Smooth muscle cell (in vitro differentiated cells): ENCODE data around the gene ARF1. TPM values are rescaled to one million over a fixed set of nuclear protein-coding genes. Genes with fewer than 3 reads are reported as not detected.

Experiments
- DNase-seq: peaks from one replicate; lab custom pipeline; 2025; ENCODE audit not compliant: unreplicated experiment; lab: John Stamatoyannopoulos, UW
- H2AFZ ChIP-seq: fragments of 200-600 bp; sonication (generic); 2 replicates; pipeline ENCODE4 v1.6.0; 2016; ENCODE audit warnings: antibody characterized with exemption, low read depth, mild to moderate bottlenecking
- H3F3A ChIP-seq: fragments of 200-600 bp; sonication (generic); 2 replicates; pipeline ENCODE4 v1.6.0; 2017; ENCODE audit warnings: antibody characterized with exemption, low read depth
- H3K27ac ChIP-seq: fragments of 200-600 bp; sonication (generic); 2 replicates; pipeline ENCODE4 v1.5.1; 2016; ENCODE audit warnings: low read depth, mild to moderate bottlenecking
- H3K27me3 ChIP-seq: fragments of 200-600 bp; sonication (generic); 2 replicates; pipeline ENCODE4 v1.6.1; 2016; ENCODE audit warnings: low read depth, mild to moderate bottlenecking
- H3K36me3 ChIP-seq: fragments of 200-600 bp; sonication (generic); 2 replicates; pipeline ENCODE4 v1.5.1; 2016; ENCODE audit warnings: low read depth
- H3K4me1 ChIP-seq: fragments of 200-600 bp; sonication (generic); 2 replicates; pipeline ENCODE4 v1.5.1; 2016; ENCODE audit warnings: low read depth
- H3K4me2 ChIP-seq: fragments of 200-600 bp; sonication (generic); 2 replicates; pipeline ENCODE4 v1.6.0; 2016; ENCODE audit warnings: mild to moderate bottlenecking
- H3K4me3 ChIP-seq: fragments of 200-600 bp; sonication (generic); 2 replicates; pipeline ENCODE4 v1.5.1; 2016; ENCODE audit warnings: mild to moderate bottlenecking
- H3K79me2 ChIP-seq: fragments of 200-600 bp; sonication (generic); 2 replicates; pipeline ENCODE4 v1.6.0; 2016; ENCODE audit warnings: low read depth, mild to moderate bottlenecking
- H3K9ac ChIP-seq: fragments of 200-600 bp; sonication (generic); 2 replicates; pipeline ENCODE4 v1.6.0; 2016; ENCODE audit warnings: low read depth
- H3K9me3 ChIP-seq: fragments of 200-600 bp; sonication (generic); replicated peaks from 2 replicates; pipeline ENCODE4 v1.5.1; 2016; ENCODE audit warnings: low read depth
- H4K20me1 ChIP-seq: fragments of 200-600 bp; sonication (generic); 2 replicates; pipeline ENCODE4 v1.6.0; 2016; ENCODE audit warnings: low read depth
- WGBS: methylation state at CpG from one replicate; pipeline ENCODE4 v1.1.7; 2016; ENCODE audit warnings: low lambda C conversion rate; 5-methylcytosine and 5-hydroxymethylcytosine counted together
- polyA plus RNA-seq: library from polyadenylated mRNA; unstranded; fragments of >200 nt; fragmentation: Nextera tagmentation; extraction: Ambion mirVana; gene quantifications from 2 replicates; pipeline ENCODE4 v1.2.1, GENCODE V29; 2016
- total RNA-seq: library from RNA; depleted of rRNA; stranded (reverse); fragments of >200 nt; gene quantifications from 2 replicates; pipeline ENCODE4 v1.2.3, GENCODE V29; 2014
- TF ChIP-seq, protein P1 (sequence below): fragments of 200-600 bp; sonication (generic); IDR thresholded peaks from 2 replicates; pipeline ENCODE4 v1.5.1; 2017; ENCODE audit warnings: borderline replicate concordance, mild to moderate bottlenecking, antibody characterized with exemption; ENCODE audit not compliant: insufficient read depth, poor library complexity, severe bottlenecking

ARF1 gene
- total and polyA plus RNA-seq, 2 experiments from 2014 or later, result 237 to 698 TPM

- no peak overlapping the region for H3K27ac ChIP-seq
- no peaks in the 10 kb centered on the region for H3K36me3 ChIP-seq
- no peak overlapping the region for H3K4me3 ChIP-seq
- WGBS, result 57% methylated on average over 1 of the region's 1 CpG
- H3K27me3 ChIP-seq, result peaks cover 25% of the 10 kb centered on the region
- no peaks in the 10 kb centered on the region for H3K9me3 ChIP-seq
- TF ChIP-seq, protein P1, sequence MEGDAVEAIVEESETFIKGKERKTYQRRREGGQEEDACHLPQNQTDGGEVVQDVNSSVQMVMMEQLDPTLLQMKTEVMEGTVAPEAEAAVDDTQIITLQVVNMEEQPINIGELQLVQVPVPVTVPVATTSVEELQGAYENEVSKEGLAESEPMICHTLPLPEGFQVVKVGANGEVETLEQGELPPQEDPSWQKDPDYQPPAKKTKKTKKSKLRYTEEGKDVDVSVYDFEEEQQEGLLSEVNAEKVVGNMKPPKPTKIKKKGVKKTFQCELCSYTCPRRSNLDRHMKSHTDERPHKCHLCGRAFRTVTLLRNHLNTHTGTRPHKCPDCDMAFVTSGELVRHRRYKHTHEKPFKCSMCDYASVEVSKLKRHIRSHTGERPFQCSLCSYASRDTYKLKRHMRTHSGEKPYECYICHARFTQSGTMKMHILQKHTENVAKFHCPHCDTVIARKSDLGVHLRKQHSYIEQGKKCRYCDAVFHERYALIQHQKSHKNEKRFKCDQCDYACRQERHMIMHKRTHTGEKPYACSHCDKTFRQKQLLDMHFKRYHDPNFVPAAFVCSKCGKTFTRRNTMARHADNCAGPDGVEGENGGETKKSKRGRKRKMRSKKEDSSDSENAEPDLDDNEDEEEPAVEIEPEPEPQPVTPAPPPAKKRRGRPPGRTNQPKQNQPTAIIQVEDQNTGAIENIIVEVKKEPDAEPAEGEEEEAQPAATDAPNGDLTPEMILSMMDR, result no peak
- no peaks in the 10 kb centered on the region for H3F3A ChIP-seq
- H2AFZ ChIP-seq, result no peak overlapping the region
- peaks cover 17% of the 10 kb centered on the region for H3K79me2 ChIP-seq
- H3K4me2 ChIP-seq, result no peak overlapping the region
- peaks cover 11% of the 10 kb centered on the region for H3K4me1 ChIP-seq
- peaks cover 14% of the 10 kb centered on the region for H4K20me1 ChIP-seq
- H3K9ac ChIP-seq, result no peak overlapping the region
- DNase-seq, result no peak
Observed at GRCh38 chr1:228136901-228137300, 54.4 kb downstream of the ARF1 start.

GRCh38 chr1:228139406-228139930, 57.0 kb downstream of the ARF1 start:
- no peaks in the 10 kb centered on the region for H3K36me3 ChIP-seq
- peak overlapping the region; percentile 59 for H3K9ac ChIP-seq
- H2AFZ ChIP-seq, result peak overlapping the region; percentile 46
- H3F3A ChIP-seq, result no peaks in the 10 kb centered on the region
- H3K9me3 ChIP-seq, result no peaks in the 10 kb centered on the region
- no peak for DNase-seq
- H3K27me3 ChIP-seq, result peaks cover 25% of the 10 kb centered on the region
- peak overlapping the region; percentile 64 for H3K27ac ChIP-seq
- H3K4me1 ChIP-seq, result peaks cover 11% of the 10 kb centered on the region
- peak overlapping the region; percentile 78 for H3K4me2 ChIP-seq
- WGBS, result 24% methylated on average over 30 of the region's 30 CpGs
- H3K79me2 ChIP-seq, result peaks cover 43% of the 10 kb centered on the region
- H3K4me3 ChIP-seq, result peak overlapping the region; percentile 89
- TF ChIP-seq, protein P1, result no peak
- H4K20me1 ChIP-seq, result peaks cover 39% of the 10 kb centered on the region

GRCh38 chr1:228139931-228140723, 57.6 kb downstream of the ARF1 start, which contains the start of gene GUK1:
GUK1 (plus strand) TSS chr1:228140279; CDS start chr1:228140303, 24 bp downstream.
- H2AFZ ChIP-seq, result peak within 1 kb of the TSS; percentile 46
- WGBS, result under 1% methylated on average over 61 of the region's 95 CpGs

More at GRCh38 chr1:228139931-228140723, 57.6 kb downstream of the ARF1 start, which contains the start of gene GUK1:
- H3K4me3 ChIP-seq, result peak within 1 kb of the TSS; percentile 89
- H3K4me2 ChIP-seq, result peak within 1 kb of the TSS; percentile 98
- peaks cover 11% of the 10 kb centered on the region for H3K4me1 ChIP-seq
- H3K27me3 ChIP-seq, result peaks cover 18% of the 10 kb centered on the region
- no peaks in the 10 kb centered on the region for H3F3A ChIP-seq
- H3K9me3 ChIP-seq, result no peaks in the 10 kb centered on the region
- peaks cover 48% of the 10 kb centered on the region for H3K79me2 ChIP-seq
- peaks cover 46% of the 10 kb centered on the region for H4K20me1 ChIP-seq
- no peaks in the 10 kb centered on the region for H3K36me3 ChIP-seq
- TF ChIP-seq, protein P1, result no peak
- DNase-seq, result peak; percentile 98
- H3K27ac ChIP-seq, result peak within 1 kb of the TSS; percentile 91
- peak within 1 kb of the TSS; percentile 97 for H3K9ac ChIP-seq
